Measurements from ENCODE around the gene EXOC3. TPM values are rescaled to one million over a fixed set of nuclear protein-coding genes. Genes with fewer than 3 reads are reported as not detected.

Gene EXOC3
- total and polyA plus RNA-seq, 2 of the 8 experiments (the other 6 are each of a cell fraction or from before 2014, with no cell fraction given): 14.4 to 30.0 TPM

- Histone ChIP-seq H3K27ac (ENCODE audit: low read depth, low read length) (no peak overlapping the region), H3K9ac (replicated peaks in 1 of 4; ENCODE audit: extremely low read depth in 1 of 4, low read depth in 3 of 4, low read length in 3 of 4) (no peak overlapping the region), H3K4me2 (ENCODE audit: insufficient read depth in 1 of 2, low read depth in 2 of 2, low read length in 2 of 2) (peak overlapping the region; percentile 36 to 52), H2BK5ac (ENCODE audit: low read depth, low read length) (no peak overlapping the region), H2BK12ac (ENCODE audit: low read depth, low read length) (no peak overlapping the region), H2AFZ (ENCODE audit: low read length) (no peak overlapping the region), H2BK20ac (ENCODE audit: low read length) (no peak overlapping the region), H2BK15ac (ENCODE audit: low read length) (no peak overlapping the region), H3K36me3 (ENCODE audit: control insufficient read depth in 2 of 4, insufficient read depth in 4 of 4, low read length in 3 of 4) (no peaks in the 10 kb centered on the region), H3K23ac (ENCODE audit: insufficient read length) (no peak overlapping the region), H3K4me3 (ENCODE audit: extremely low read depth in 1 of 4, insufficient read depth in 2 of 4, low read depth in 3 of 4, low read length in 4 of 4) (peak overlapping the region in 2 of 4 experiments; percentile 2 to 49; a peak in 4 of 8 replicates), H4K20me1 (replicated peaks in 1 of 2; ENCODE audit: control insufficient read depth in 1 of 2, insufficient read depth in 2 of 2, low read length in 2 of 2) (no peaks in the 10 kb centered on the region), H3K56ac (replicated peaks; ENCODE audit: insufficient read length, low read depth, low read length) (no peak overlapping the region), H4K5ac (ENCODE audit: insufficient read length, low read depth, low read length) (no peak overlapping the region), H3K23me2 (ENCODE audit: low read depth, low read length) (0 out of 2 replicates have a peak, but pooled peaks cover 1% of the 10 kb centered on the region), H3K4ac (replicated peaks; ENCODE audit: insufficient read length, low read depth, low read length) (no peak overlapping the region), H4K8ac (ENCODE audit: extremely low read depth, insufficient read depth, low read length) (no peak overlapping the region; the same call in 1 of the 2 replicates), H4K91ac (replicated peaks; ENCODE audit: insufficient read length, low read length) (no peak overlapping the region), H3K9me3 (ENCODE audit: insufficient read depth in 2 of 2, low read depth in 1 of 2, low read length in 1 of 2) (no peaks in the 10 kb centered on the region), H3K27me3 (replicated peaks in 1 of 4; ENCODE audit: control insufficient read depth in 3 of 4, extremely low read depth in 1 of 4, insufficient read depth in 3 of 4, low read length in 3 of 4) (peaks cover 0 to 32% (median 23%) of the 10 kb centered on the region in 4 experiments; a peak in 6 of 7 replicates), H3K79me1 (ENCODE audit: low read depth, low read length) (no peaks in the 10 kb centered on the region), H3K18ac (ENCODE audit: extremely low read depth, low read length) (no peak overlapping the region), H3K14ac (ENCODE audit: insufficient read length) (no peak overlapping the region), H3K79me2 (ENCODE audit: control insufficient read depth in 1 of 2, insufficient read depth in 2 of 2, low read length in 2 of 2) (no peaks in the 10 kb centered on the region), H2AK5ac (ENCODE audit: low read depth, low read length) (no peak overlapping the region), H2BK120ac (replicated peaks; ENCODE audit: low read depth, low read length) (no peak overlapping the region), H3K4me1 (replicated peaks in 1 of 4; ENCODE audit: control insufficient read depth in 3 of 4, insufficient read depth in 4 of 4, low read length in 3 of 4) (peaks cover 0 to 22% (median 5%) of the 10 kb centered on the region in 4 experiments; a peak in 4 of 7 replicates)
- ChIA-PET POLR2A (ENCODE audit: partially characterized antibody) (interaction anchor here (0.6 to 1.5 kb wide), 3 partner anchors 24 to 174 kb away, joined by 3 read pairs; no protein-coding TSS in a partner anchor), CTCF (ENCODE audit: partially characterized antibody) (interaction anchor here (0.5 kb wide), 1 partner anchor 15 kb away, joined by 4 read pairs; no protein-coding TSS in a partner anchor)
- 60% methylated on average over 19 of the region's 19 CpGs; no CpG with 5 or more reads in 1 of the 2 experiments for WGBS, 2 experiments (ENCODE audit: extremely low coverage in 1 of 2, insufficient coverage in 1 of 2, insufficient read length in 1 of 2, insufficient replicate concordance in 2 of 2, low coverage in 1 of 2, low lambda C conversion rate in 2 of 2, missing lambda C conversion rate in 1 of 2)
- FAIRE-seq: no peak
- DNase-seq (ENCODE audit: low read depth in 1 of 2, low spot score in 2 of 2): no peak
- peak; percentile 48 for TF ChIP-seq E2F6 (IDR thresholded peaks at IDR 0.05)
- TF ChIP-seq TBP (IDR thresholded peaks at IDR 0.05; ENCODE audit: low read depth, low read length): no peak
- TF ChIP-seq SP1 (IDR thresholded peaks at IDR 0.05; ENCODE audit: low read depth, low read length): no peak
- TF ChIP-seq ATF2 (IDR thresholded peaks at IDR 0.05; ENCODE audit: low read length): no peak
- no peak for TF ChIP-seq POU5F1 (IDR thresholded peaks at IDR 0.05; ENCODE audit: low read depth, low read length)
- TF ChIP-seq CHD1 (IDR thresholded peaks at IDR 0.05; ENCODE audit: low read depth, low read length): no peak
- TF ChIP-seq EP300 (IDR thresholded peaks at IDR 0.05; ENCODE audit: borderline replicate concordance in 1 of 2, low read depth in 2 of 2, low read length in 2 of 2): no peak
- TF ChIP-seq EZH2 (IDR thresholded peaks at IDR 0.05; ENCODE audit: low read depth, low read length, severe bottlenecking): peak; percentile 44
- no peak for TF ChIP-seq ZNF274 (IDR thresholded peaks at IDR 0.05; ENCODE audit: borderline replicate concordance, extremely low read depth, low read length)
- no peak for TF ChIP-seq NRF1 (IDR thresholded peaks at IDR 0.05; ENCODE audit: low read depth, low read length)
- TF ChIP-seq MAX (IDR thresholded peaks at IDR 0.05): peak; percentile 68
Measured at GRCh38 chr5:496028-496427, 53.1 kb downstream of the EXOC3 start.
